Activated CD8-positive, alpha-beta T cell treated with anti-CD3 and anti-CD28 coated beads for 36 hours (primary cell): ENCODE results near the gene GDF15. TPM values are rescaled to one million over a fixed set of nuclear protein-coding genes. Genes with fewer than 3 reads are reported as not detected.
A peak's percentile ranks its signal among the peaks of the same experiment; 100 is the strongest.

ENCODE experiments used
- ATAC-seq: fragments of 200-7000 bp; cut with Tn5 transposase; one replicate; pipeline ENCODE4 v1.10.0; 2021; ENCODE audit warnings: mild to moderate bottlenecking, moderate library complexity
- CTCF ChIA-PET: fragments of 350-600 bp; sonication (Branson Sonifier 250); formaldehyde crosslinking; loops from one replicate; lab custom pipeline; 2021; ENCODE audit warnings: antibody characterized with exemption; lab: Charles Lee
- POLR2A ChIA-PET: fragments of 350-600 bp; sonication (Branson Sonifier 250); formaldehyde crosslinking; loops from one replicate; lab custom pipeline; 2021; ENCODE audit warnings: antibody characterized with exemption; lab: Charles Lee
- DNase-seq: peaks from one replicate; pipeline ENCODE4 v3.0.0-alpha.2; 2020
- H3K27ac Mint-ChIP-seq: one replicate; pipeline ENCODE4 v1.8.0; 2021; ENCODE audit warnings: mild to moderate bottlenecking, mixed read lengths
- H3K27me3 Mint-ChIP-seq: one replicate; pipeline ENCODE4 v1.8.0; 2021; ENCODE audit warnings: mixed read lengths
- H3K36me3 Mint-ChIP-seq: one replicate; pipeline ENCODE4 v1.8.0; 2021; ENCODE audit warnings: low read depth, mixed read lengths
- H3K4me1 Mint-ChIP-seq: one replicate; pipeline ENCODE4 v1.8.0; 2021; ENCODE audit warnings: low read depth, mixed read lengths
- H3K4me3 Mint-ChIP-seq: one replicate; pipeline ENCODE4 v1.8.0; 2021; ENCODE audit warnings: mild to moderate bottlenecking, moderate library complexity, mixed read lengths
- H3K9me3 Mint-ChIP-seq: one replicate; pipeline ENCODE4 v1.8.0; 2021; ENCODE audit warnings: mixed read lengths
- intact Hi-C: fragments of 100-400 bp; cut with micrococcal nuclease; formaldehyde crosslinking; loops from one replicate; pipeline ENCODE4 v1.10.0; 2022
- total RNA-seq, 2 experiments: library from RNA; stranded (reverse); gene quantifications; one replicate each; pipeline ENCODE4 v1.2.3, GENCODE V29; 2021
- TF ChIP-seq, protein P1 (sequence below): fragments of 200-600 bp; IDR thresholded peaks from one replicate; pipeline ENCODE4 v1.8.0; 2022; ENCODE audit warnings: antibody characterized with exemption, mild to moderate bottlenecking

The GDF15 gene
- total RNA-seq, 2 experiments from 2014 or later: not detected

GRCh38 chr19:18428787-18429674 is 43.1 kb downstream of the GDF15 start:
- H3K36me3 Mint-ChIP-seq: peaks cover under 1% of the 10 kb centered on the region
- H3K4me1 Mint-ChIP-seq: peaks cover 30% of the 10 kb centered on the region
- H3K27ac Mint-ChIP-seq: no peak overlapping the region
- ChIA-PET POLR2A (interaction anchor here (1.0 to 1.7 kb wide), 4 partner anchors 9 to 164 kb away, joined by 3 to 14 read pairs (median 4); partner anchors contain the start of gene SSBP4), CTCF (interaction anchor here (0.6 to 1.2 kb wide), 4 partner anchors 10 to 149 kb away, joined by 3 to 4 read pairs (median 3); partner anchors contain the start of gene SSBP4)
- peak; percentile 84 for ATAC-seq
- peak; percentile 92 for DNase-seq
- H3K27me3 Mint-ChIP-seq: no peaks in the 10 kb centered on the region
- TF ChIP-seq, protein P1, sequence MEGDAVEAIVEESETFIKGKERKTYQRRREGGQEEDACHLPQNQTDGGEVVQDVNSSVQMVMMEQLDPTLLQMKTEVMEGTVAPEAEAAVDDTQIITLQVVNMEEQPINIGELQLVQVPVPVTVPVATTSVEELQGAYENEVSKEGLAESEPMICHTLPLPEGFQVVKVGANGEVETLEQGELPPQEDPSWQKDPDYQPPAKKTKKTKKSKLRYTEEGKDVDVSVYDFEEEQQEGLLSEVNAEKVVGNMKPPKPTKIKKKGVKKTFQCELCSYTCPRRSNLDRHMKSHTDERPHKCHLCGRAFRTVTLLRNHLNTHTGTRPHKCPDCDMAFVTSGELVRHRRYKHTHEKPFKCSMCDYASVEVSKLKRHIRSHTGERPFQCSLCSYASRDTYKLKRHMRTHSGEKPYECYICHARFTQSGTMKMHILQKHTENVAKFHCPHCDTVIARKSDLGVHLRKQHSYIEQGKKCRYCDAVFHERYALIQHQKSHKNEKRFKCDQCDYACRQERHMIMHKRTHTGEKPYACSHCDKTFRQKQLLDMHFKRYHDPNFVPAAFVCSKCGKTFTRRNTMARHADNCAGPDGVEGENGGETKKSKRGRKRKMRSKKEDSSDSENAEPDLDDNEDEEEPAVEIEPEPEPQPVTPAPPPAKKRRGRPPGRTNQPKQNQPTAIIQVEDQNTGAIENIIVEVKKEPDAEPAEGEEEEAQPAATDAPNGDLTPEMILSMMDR: peak; percentile 3
- no peak overlapping the region for H3K4me3 Mint-ChIP-seq
- intact Hi-C loops: no loop called here
- H3K9me3 Mint-ChIP-seq: no peaks in the 10 kb centered on the region

DNA sequence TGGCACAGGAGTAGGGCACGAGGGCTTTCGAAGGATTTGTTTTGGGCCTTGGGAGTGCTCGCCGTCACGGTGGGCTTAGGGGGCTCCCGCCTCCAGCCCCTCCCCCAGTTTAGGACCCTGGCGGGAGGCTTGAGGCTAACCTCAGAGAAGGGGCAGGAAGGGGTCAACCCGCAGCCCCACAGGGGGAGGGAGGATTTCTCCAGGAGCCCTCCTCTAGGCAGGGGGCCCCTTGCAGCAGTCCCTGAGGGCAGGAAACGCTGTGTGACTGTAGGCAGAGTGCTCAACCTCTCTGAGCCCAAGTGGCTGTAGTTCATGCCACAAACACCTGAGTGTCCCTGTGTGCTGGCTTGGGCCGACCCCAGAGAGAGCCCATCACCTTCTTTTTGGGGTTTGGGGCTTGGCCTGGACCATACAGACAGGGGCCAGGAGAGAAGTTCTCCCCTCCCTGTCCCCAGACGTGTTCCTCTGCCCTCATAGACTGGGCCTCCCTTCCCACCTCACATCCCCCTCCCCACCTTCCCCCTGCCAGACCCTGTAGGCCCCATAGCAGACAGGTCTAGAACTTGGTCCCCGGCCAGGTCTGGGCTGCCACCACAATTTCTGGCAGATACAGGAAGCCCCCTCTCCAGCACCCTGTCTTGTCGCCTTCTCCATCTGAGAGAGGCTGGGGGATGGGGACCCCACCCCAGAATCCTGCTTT is 43.9 kb downstream of the GDF15 start:
- Mint-ChIP-seq H3K27me3 (no peaks in the 10 kb centered on the region), H3K36me3 (peaks cover 8% of the 10 kb centered on the region), H3K9me3 (no peaks in the 10 kb centered on the region), H3K27ac (peak overlapping the region; percentile 70), H3K4me1 (peaks cover 24% of the 10 kb centered on the region), H3K4me3 (peak overlapping the region; percentile 48)
- ChIA-PET POLR2A (interaction anchor here (0.7 to 1.7 kb wide), 2 partner anchors 10 to 11 kb away, joined by 4 to 14 read pairs; partner anchors contain the start of gene SSBP4), CTCF (no interaction called here)
- ATAC-seq (peak; percentile 22), DNase-seq (peak; percentile 58)
- TF ChIP-seq, protein P1: no peak
- intact Hi-C loops: no loop called here

DNA sequence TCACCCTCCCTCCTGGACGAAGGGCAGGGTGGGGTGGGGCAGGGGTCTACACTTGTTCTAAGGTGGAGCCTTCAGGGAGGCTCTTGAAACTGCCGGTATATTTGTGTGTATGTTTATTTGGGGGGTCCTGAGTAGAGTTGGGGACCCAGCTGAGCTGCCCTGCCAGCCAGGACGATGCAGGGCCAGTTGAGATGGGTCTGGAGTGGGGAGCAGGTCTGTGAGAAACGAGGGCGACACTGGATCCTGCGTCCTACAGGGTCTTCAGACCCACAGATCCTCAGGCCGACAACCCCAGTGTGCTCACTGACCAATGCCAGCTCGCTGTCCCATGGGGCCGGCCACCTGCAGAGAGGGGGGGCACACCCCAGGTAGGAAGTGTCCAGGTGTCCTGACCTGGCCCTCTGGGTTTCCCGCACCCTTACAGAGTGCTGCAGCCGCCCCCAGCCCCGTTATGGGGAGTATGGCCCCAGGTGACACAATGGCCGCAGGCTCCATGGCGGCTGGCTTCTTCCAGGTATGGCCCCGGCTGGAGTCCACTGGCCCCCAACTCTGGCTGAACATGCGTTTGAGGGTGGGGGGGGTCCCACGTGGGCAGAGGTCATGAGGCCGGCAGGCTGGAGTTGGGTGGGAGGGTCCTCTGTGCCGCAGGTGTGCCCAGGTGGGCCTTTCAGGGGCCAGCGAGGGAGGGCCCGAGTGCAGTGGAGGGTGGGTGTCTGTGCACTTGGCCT is 44.6 kb downstream of the GDF15 start:
- H3K4me3 Mint-ChIP-seq: no peak overlapping the region
- DNase-seq (no peak), ATAC-seq (no peak)
- TF ChIP-seq, protein P1: no peak
- CTCF ChIA-PET: no interaction called here
- no peaks in the 10 kb centered on the region for H3K9me3 Mint-ChIP-seq
- peak overlapping the region; percentile 18 for H3K27ac Mint-ChIP-seq
- peaks cover 21% of the 10 kb centered on the region for H3K4me1 Mint-ChIP-seq
- H3K27me3 Mint-ChIP-seq: no peaks in the 10 kb centered on the region
- H3K36me3 Mint-ChIP-seq: peaks cover 8% of the 10 kb centered on the region
- intact Hi-C loops: no loop called here
- POLR2A ChIA-PET: interaction anchor here (0.7 to 6.8 kb wide), 2 partner anchors 10 kb away, joined by 4 to 81 read pairs; partner anchors contain the start of gene SSBP4

GRCh38 chr19:18431351-18432197 is 45.6 kb downstream of the GDF15 start:
- no peak overlapping the region for H3K4me3 Mint-ChIP-seq
- TF ChIP-seq, protein P1: no peak
- CTCF ChIA-PET: interaction anchor here (1.2 kb wide), 1 partner anchor 11 kb away, joined by 3 read pairs; no protein-coding TSS in a partner anchor
- H3K27me3 Mint-ChIP-seq: no peaks in the 10 kb centered on the region
- no peak for DNase-seq
- H3K27ac Mint-ChIP-seq: no peak overlapping the region
- peaks cover 14% of the 10 kb centered on the region for H3K36me3 Mint-ChIP-seq
- peaks cover 20% of the 10 kb centered on the region for H3K4me1 Mint-ChIP-seq
- intact Hi-C loops: no loop called here
- no peak for ATAC-seq
- no peaks in the 10 kb centered on the region for H3K9me3 Mint-ChIP-seq
- POLR2A ChIA-PET: interaction anchor here (6.8 kb wide), 1 partner anchor 11 kb away, joined by 81 read pairs; the partner anchor contains the start of gene SSBP4
